ENCODE results near the gene MACF1.

GRCh38 chr1:39270368-39270767, 65.9 kb downstream of the MACF1 start:
- no peak for TF ChIP-seq EZH2 (IDR thresholded peaks at IDR 0.05; ENCODE audit: borderline replicate concordance, insufficient read depth, low read depth, low read length, poor library complexity, severe bottlenecking)
- no peak for TF ChIP-seq CTCF (IDR thresholded peaks at IDR 0.05)
